Measurements from ENCODE around the gene ISCA2.
A peak's percentile ranks its signal among the peaks of the same experiment; 100 is the strongest.
"Not testable (repeated sequence)": the region's sequence is repeated elsewhere in the genome, so short reads cannot be mapped to it uniquely, and the experiment has no call there.

ISCA2 gene, protein sequence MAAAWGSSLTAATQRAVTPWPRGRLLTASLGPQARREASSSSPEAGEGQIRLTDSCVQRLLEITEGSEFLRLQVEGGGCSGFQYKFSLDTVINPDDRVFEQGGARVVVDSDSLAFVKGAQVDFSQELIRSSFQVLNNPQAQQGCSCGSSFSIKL

GRCh38 chr14:74493343-74494261 is at the start of gene ISCA2:
ISCA2 (plus strand) TSS chr14:74493765; CDS start chr14:74493775, 10 bp downstream.
- peak; percentile 100 for DNase-seq

DNA sequence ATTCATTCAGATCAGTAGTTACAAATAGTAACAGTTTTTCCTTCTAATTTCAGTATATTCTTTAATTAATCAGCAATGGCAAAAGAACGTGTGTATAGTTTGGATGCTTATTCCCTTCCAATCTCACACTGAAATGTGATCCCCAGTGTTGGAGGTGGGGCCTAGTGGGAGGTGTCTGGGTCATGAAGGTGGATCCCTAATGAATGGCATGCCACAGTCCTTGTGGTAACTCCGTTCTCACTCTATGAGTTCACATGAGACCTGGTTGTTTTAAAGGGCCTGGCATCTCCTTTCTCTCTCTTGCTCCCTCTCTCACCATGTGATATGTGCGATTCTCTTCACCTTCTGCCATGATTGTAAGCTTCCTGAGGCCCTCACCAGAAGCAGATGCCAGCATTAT is 48.7 kb upstream of the ISCA2 start:
- no peak for DNase-seq

DNA sequence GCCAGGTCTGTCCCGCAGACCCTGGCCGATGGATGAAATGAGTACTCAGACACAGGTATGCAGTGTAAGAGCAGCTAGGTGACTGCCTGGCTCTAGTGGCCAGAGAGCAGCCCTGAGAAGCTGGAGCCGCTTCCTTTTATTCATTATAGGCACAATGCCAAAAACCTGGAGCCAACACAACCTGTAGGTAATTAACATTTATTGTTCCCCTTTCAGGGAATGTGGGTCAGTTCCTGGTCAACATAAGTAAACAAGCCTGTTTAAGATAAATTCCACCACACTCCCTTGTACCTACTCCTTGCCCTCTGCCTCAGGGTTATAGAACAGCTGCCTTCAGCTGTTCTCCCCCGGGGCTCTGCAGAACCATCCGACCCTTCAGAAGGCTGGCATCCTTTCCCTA is 39.2 kb upstream of the ISCA2 start:
- not testable (repeated sequence) for DNase-seq

DNA sequence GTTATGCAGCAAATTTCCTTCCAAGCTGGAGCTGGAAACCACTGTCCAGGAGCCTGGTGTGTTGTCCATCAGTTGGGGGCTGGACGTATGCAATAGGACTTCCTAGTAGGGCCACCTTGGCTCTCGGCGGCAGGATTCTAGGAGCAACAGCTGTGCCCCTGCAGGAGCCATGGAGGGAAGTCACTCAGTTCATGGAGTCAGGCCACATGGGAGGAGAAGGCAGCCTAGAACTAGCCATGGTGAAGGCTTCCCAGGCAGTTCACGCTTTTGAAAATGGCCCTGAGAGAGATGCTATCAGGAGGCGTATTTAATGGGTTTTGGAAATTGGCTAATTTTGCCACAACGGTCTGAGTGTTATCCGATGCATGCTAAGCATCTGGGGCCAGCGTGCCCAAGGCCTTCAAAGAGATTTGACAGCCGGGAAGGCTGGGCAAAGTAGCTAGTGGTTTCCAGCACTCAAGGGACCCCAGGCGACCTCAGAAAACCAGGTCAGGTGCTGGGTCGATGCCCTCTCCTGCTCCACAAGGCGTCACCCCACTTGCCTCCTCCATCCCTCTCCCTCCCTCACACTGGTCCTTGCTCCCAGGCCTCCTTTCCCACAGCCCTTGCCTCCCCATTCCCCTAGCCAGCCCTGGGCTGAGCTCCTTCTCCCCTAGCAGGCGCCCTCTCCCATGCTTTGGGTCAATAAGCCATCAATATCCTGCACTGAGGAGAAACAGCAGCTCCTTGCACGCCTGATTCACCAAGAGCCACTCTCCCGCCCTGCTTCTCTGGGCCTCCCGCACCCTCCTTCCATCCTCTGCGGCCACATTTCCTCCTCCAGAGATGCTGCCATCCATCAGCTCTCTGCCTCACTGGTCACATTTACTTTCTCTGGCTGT is 36.6 kb upstream of the ISCA2 start:
- no peak for DNase-seq

- no peak for DNase-seq
Measured at GRCh38 chr14:74457565-74457895, 36.0 kb upstream of the ISCA2 start.

DNA sequence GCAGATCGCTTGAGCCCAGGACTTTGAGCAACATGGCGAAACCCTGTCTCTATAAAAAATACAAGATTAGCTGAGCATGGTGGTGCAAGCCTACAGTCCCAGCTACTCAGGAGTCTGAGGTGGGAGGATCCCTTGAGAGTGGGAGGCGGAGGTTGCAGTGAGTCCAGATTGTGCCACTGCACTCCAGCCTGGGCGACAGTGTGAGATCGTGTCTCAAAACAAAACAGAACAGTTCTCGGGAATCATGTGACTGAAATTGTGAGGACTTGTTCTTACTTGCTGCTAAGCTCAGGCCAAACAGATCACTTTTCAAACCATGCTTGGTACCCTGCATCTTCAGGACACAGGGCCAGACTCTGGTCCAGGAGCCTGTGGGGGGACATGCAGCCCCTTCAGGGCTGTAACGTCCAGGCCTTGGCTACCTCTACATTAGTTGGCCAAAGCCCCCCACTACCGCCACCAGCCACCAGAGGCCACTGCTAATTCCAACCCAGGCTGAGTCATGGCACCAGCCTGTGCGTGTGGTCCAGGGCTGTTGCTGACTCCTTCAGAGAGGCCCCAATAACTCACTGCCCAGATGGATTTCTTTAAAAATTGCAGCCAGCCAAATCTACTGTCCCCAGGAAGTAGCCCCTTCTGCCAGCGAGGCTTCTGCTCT is 34.1 kb upstream of the ISCA2 start:
- DNase-seq: peak; percentile 2

DNA sequence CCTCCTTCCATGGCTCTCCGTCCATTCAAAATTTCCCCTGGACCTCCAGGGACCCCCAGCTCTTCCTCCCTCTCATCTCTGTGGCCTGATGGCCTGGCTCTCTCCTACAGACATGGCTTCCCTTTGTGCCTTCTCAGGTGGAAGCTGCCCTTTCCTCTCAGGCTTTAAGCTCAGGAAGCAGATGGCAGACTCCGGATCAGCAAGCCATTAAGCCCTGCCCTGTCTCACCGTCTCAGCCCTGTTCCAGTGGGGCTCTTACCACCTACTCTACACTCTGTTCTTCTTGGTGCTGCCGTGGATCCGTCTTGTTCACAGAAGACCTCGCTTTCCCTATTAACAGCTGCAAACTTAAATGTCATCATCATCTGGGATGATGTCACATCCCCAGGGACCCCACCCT is 33.6 kb upstream of the ISCA2 start:
- DNase-seq: no peak

DNA sequence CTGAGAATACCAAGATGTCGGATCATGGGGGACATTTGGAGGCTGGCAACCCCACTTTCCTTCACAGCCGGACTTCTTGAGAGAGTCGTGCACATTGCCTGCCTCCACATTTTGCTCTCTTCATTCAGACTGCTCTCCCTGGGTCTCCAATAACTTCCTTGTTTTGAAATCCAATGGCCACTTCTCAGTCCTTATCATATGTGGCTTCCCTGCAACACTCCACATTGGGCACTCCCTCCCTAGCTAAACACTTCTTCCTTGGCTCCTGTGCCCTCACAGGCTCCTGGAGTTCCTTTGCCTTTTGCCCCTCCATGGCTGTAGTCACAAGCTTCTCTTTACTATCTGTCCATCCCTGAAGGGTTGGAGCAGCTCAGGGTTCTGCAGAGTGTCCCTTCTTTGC is 30.6 kb upstream of the ISCA2 start:
- DNase-seq: no peak

DNA sequence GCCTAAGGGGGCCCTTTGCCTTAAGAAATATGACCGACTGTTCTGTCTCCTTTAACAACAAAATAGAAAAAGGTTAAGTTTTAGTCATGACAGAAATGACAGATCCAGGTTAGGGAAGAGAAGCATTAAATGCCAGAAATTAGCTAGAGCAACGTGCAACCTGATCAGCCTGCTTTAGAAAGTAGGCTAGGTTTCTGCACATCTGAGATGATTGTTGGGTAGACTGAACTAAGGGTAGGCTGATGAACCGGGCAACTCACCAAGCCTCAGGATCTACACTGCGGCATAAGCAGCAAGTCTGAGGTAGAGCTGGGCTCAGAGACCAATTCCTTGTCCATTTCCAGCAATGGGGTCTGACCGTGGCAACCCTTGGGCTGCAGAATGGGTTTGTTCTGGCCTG is 29.9 kb upstream of the ISCA2 start:
- DNase-seq: no peak

- no peak for DNase-seq
Measured at GRCh38 chr14:74464785-74465184, 28.8 kb upstream of the ISCA2 start.

DNA sequence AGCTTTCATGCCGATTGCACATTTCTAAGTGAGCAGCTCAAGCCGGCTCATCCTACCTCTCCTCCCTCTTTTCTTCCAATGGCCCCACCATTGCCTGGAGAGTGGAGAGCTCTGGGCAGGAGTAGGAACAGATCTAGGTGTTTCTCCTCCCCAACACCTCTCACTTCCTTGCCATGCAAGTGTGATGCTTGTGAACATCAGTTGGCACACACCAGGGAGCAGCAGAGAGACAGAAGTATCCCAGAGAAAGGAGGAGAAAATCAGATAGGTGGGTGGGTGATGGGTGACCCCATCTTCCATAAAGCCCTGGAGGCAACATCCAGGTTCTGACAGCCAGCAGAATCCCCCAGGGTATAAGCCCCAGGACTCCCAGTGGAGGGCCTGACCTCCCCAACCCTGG is 28.2 kb upstream of the ISCA2 start:
- no peak for DNase-seq

- no peak for DNase-seq
Measured at GRCh38 chr14:74468513-74468912, 25.1 kb upstream of the ISCA2 start.

- no peak for DNase-seq
Measured at GRCh38 chr14:74469548-74470518, 23.7 kb upstream of the ISCA2 start.

- no peak for DNase-seq
Measured at GRCh38 chr14:74472601-74473000, 21.0 kb upstream of the ISCA2 start.

GRCh38 chr14:74474376-74474775 is 19.2 kb upstream of the ISCA2 start:
- no peak for DNase-seq

DNA sequence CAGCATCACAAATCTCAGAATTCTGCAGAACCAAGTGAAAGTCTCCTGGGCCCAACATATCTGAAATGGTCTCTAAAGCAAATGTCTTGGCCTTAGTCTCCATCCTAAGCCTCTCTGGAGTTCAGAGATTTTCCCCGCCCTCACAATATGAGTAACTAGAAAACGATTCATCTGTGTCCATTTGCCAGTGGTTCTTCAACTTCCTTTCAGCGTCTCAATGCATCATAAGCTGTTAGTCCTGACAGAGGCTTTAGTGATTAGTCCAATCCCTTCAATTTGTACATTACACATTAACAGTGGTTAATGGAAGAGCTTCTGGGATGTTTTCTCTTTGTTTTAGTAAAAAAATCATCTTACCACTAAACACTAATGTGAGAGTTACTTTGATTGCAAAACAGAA is 17.9 kb upstream of the ISCA2 start:
- DNase-seq: no peak

GRCh38 chr14:74476107-74476506 is 17.5 kb upstream of the ISCA2 start:
- no peak for DNase-seq

- DNase-seq: no peak
Measured at GRCh38 chr14:74476607-74477006, 17.0 kb upstream of the ISCA2 start.

GRCh38 chr14:74478996-74479635 is 14.4 kb upstream of the ISCA2 start:
- no peak for DNase-seq

DNA sequence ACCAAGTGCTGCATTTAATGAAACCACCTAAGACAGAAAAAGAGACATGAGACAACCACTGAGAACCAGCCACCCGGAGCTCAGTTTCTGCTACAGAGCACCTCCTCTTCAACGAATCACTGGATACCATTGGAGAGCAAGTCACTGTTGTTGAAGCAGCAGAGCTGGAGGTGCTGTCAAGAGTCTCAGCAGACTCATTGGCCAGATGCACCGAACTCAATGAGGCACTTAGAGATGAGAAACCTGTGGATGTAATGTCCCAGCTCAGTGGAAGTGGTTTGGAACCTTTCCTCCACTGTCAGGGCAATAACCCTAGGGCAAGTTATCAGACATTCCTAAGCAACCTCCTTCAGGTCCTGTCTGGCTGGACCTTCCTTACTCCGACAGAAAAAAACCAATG is 13.5 kb upstream of the ISCA2 start:
- no peak for DNase-seq

GRCh38 chr14:74482571-74482970 is 11.0 kb upstream of the ISCA2 start:
- DNase-seq: no peak
